NB4 (cell line): ENCODE results near the gene HOXC5.

Experiments
- CTCF ChIP-seq: IDR thresholded peaks from one replicate; pipeline ENCODE4 v1.5.1; 2012; ENCODE audit warnings: low read depth, low read length
- MYC ChIP-seq: IDR thresholded peaks from 2 replicates; pipeline ENCODE4 v1.6.1; 2011; ENCODE audit warnings: low read depth, low read length
- POLR2A ChIP-seq: IDR thresholded peaks from 2 replicates; pipeline ENCODE4 v1.6.1; 2011; ENCODE audit warnings: mild to moderate bottlenecking; ENCODE audit not compliant: insufficient read length; ENCODE audit errors: extremely low read depth

GRCh38 chr12:53989227-53990113 lies 43.4 kb upstream of the HOXC5 start:
- TF ChIP-seq CTCF (peak; percentile 83), POLR2A (no peak), MYC (no peak)
